Osteocyte (in vitro differentiated cells): Measurements from ENCODE around the gene CISD2. TPM values are rescaled to one million over a fixed set of nuclear protein-coding genes. Genes with fewer than 3 reads are reported as not detected.
"Not testable (repeated sequence)": the region's sequence is repeated elsewhere in the genome, so short reads cannot be mapped to it uniquely, and the experiment has no call there.

Experiments
- DNase-seq: peaks from one replicate; pipeline ENCODE4 v3.0.0; 2021; ENCODE audit warnings: mixed read lengths; ENCODE audit not compliant: unreplicated experiment; ENCODE audit errors: extremely low spot score
- H3K27ac Mint-ChIP-seq: one replicate; pipeline ENCODE4 v1.8.0; 2021; ENCODE audit warnings: mild to moderate bottlenecking, mixed read lengths; ENCODE audit not compliant: unreplicated experiment
- H3K27me3 Mint-ChIP-seq: one replicate; pipeline ENCODE4 v1.8.0; 2021; ENCODE audit warnings: mixed read lengths; ENCODE audit not compliant: unreplicated experiment
- H3K36me3 Mint-ChIP-seq: one replicate; pipeline ENCODE4 v1.8.0; 2021; ENCODE audit warnings: mixed read lengths; ENCODE audit not compliant: unreplicated experiment
- H3K4me1 Mint-ChIP-seq: one replicate; pipeline ENCODE4 v1.8.0; 2021; ENCODE audit warnings: mixed read lengths; ENCODE audit not compliant: unreplicated experiment
- H3K4me3 Mint-ChIP-seq: one replicate; pipeline ENCODE4 v1.8.0; 2021; ENCODE audit warnings: mild to moderate bottlenecking, moderate library complexity, mixed read lengths; ENCODE audit not compliant: unreplicated experiment
- H3K9me3 Mint-ChIP-seq: one replicate; pipeline ENCODE4 v1.8.0; 2021; ENCODE audit warnings: mixed read lengths; ENCODE audit not compliant: unreplicated experiment
- total RNA-seq: library from RNA; stranded (reverse); gene quantifications from 2 replicates; pipeline ENCODE4 v1.2.1, GENCODE V29; 2021
- TF ChIP-seq, protein P1 (sequence below): fragments of 200-600 bp; sonication (generic); IDR thresholded peaks from 2 replicates; pipeline ENCODE4 v1.5.0; 2021; ENCODE audit warnings: antibody characterized with exemption, mild to moderate bottlenecking, moderate library complexity

CISD2 gene
- total RNA-seq, 1 donor from 2014 or later: 30.4 TPM

DNA sequence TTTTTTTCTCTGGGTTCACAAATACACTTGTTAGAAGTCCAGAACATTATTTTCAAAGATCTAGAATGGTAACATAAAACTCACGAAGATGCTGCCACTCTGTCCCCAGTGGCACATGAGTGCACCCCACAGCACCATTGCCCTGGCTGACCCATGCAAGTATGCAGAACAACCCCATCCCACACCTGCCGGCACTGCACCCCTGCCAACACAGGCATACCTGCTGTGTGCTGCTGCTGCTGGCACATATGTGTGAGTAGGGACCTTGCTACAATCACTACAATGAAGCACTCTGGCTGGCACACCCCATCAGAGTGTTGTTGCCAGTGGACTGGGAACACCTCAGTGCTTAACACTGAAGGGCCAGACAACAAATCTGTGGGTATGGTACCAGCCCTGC is 66.9 kb downstream of the CISD2 start:
- no peak overlapping the region for H3K4me3 Mint-ChIP-seq
- H3K27ac Mint-ChIP-seq: no peak overlapping the region
- no peaks in the 10 kb centered on the region for H3K36me3 Mint-ChIP-seq
- no peak for DNase-seq
- H3K9me3 Mint-ChIP-seq: no peaks in the 10 kb centered on the region
- TF ChIP-seq, protein P1, sequence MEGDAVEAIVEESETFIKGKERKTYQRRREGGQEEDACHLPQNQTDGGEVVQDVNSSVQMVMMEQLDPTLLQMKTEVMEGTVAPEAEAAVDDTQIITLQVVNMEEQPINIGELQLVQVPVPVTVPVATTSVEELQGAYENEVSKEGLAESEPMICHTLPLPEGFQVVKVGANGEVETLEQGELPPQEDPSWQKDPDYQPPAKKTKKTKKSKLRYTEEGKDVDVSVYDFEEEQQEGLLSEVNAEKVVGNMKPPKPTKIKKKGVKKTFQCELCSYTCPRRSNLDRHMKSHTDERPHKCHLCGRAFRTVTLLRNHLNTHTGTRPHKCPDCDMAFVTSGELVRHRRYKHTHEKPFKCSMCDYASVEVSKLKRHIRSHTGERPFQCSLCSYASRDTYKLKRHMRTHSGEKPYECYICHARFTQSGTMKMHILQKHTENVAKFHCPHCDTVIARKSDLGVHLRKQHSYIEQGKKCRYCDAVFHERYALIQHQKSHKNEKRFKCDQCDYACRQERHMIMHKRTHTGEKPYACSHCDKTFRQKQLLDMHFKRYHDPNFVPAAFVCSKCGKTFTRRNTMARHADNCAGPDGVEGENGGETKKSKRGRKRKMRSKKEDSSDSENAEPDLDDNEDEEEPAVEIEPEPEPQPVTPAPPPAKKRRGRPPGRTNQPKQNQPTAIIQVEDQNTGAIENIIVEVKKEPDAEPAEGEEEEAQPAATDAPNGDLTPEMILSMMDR: no peak
- H3K4me1 Mint-ChIP-seq: no peaks in the 10 kb centered on the region
- H3K27me3 Mint-ChIP-seq: peaks cover 45% of the 10 kb centered on the region

DNA sequence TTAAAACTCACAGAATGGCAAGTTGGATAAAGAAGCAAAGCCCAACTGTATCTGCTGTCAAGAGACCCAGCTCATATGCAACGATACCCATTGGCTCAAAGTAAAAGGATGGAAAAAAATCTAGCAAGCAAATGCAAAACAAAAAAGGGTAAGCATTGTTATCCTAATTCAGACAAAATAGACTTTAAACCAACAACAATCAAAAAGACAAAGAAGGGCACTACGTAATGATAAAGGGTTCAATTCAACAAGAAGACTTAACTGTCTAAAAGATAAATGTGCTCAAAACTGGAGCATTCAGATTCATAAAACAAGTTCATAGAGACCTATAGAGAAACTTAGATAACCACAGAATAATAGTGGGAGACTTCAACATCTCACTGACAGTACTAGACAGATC is 69.3 kb downstream of the CISD2 start:
- H3K9me3 Mint-ChIP-seq: not testable (repeated sequence)

More for the DNA sequence above, 69.3 kb downstream of the CISD2 start:
- H3K36me3 Mint-ChIP-seq, H3K4me3 Mint-ChIP-seq, DNase-seq, H3K4me1 Mint-ChIP-seq, H3K27ac Mint-ChIP-seq: not testable (repeated sequence)
- H3K27me3 Mint-ChIP-seq: peaks cover 55% of the 10 kb centered on the region

Other genes with a start within 250 kb of the CISD2 start
- 26.1 and 27.3 TPM in 2 replicates for gene MANBA, start 108.0 kb upstream of the CISD2 start, total RNA-seq
- gene UBE2D3, start 41.4 kb upstream of the CISD2 start, total RNA-seq: 239 and 247 TPM in 2 replicates
- gene SLC9B1, start 150.7 kb downstream of the CISD2 start, total RNA-seq: 1.0 and 1.8 TPM in 2 replicates
- gene SLC9B2, start 207.8 kb downstream of the CISD2 start, total RNA-seq: 19.9 and 21.6 TPM in 2 replicates
- 55.9 and 60.0 TPM in 2 replicates for gene BDH2, start 230.8 kb downstream of the CISD2 start, total RNA-seq